ENCODE results near the gene LRRC8A.

- no peak for TF ChIP-seq CTCF (IDR thresholded peaks at IDR 0.05)
- no peak for TF ChIP-seq POLR2A (IDR thresholded peaks at IDR 0.05; ENCODE audit: low read depth)
- no peak for TF ChIP-seq POLR2AphosphoS5 (IDR thresholded peaks at IDR 0.05)
Observed at GRCh38 chr9:128901822-128902221, 19.9 kb downstream of the LRRC8A start.
